GM19395 (cell line): ENCODE measurements around the gene RABGAP1.

Experiments
- ATAC-seq: cut with Tn5 transposase; IDR thresholded peaks from one replicate; pipeline ENCODE4 v1.9.1; 2021; ENCODE audit warnings: mild to moderate bottlenecking, moderate library complexity; ENCODE audit not compliant: unreplicated experiment

The RABGAP1 gene

DNA sequence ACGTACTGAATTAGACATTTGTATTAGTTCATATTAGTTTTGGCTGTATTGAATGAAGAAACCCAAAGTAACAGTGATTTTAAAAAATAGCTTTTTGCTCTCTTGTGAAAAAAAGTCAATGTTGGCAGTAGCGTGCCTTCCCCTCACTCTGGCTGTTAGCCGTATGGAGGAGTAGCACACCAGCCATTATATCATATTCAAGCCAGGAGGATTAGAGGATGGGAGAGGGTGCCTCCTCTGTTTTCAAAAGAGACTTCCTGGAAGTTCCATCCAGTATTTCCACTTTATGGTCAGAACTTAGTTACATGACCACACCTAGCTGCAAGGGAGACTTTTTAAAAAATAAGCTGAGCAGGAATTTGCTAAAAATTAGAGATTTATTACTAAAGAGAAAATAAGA, 133.8 kb downstream of the RABGAP1 start:
- ATAC-seq = no peak

DNA sequence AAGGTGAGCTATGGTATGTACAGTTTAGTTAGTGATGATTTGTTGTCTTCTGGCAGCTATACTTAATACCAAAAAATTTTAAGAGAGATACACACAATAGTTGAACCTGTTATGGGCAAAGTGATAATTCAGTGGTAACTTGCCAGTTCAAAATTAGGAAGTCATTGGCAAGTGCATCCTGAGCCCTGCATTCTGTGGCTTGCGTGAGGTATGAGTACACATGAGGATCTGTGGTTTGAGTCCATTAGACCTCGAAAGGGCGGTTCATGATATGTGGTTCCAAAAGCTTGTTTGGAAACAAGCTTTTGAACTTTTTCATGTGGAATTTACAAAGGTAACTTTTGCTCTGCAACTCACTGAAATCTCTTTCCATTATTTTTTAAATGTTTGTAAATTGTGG, 139.6 kb downstream of the RABGAP1 start:
- ATAC-seq = no peak

DNA sequence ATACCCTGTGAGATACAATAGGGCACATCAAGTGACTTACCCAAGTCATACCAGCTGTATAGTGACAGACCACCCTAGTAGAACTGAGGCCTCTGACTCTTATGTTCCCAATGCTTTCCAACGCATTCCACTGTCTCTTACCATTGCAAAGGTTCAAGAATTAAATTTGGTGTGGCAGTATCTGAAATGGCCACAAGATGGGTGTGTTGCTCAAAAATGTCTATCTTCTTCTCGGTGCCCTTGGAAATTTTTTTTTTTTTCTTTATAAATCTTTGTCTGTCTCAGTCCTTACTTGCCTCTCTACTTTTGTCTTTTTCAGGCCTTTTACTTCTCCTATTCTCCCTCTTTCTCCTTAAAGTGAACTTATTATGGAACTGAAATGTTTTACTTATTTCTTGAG, 141.0 kb downstream of the RABGAP1 start:
- no peak for ATAC-seq

DNA sequence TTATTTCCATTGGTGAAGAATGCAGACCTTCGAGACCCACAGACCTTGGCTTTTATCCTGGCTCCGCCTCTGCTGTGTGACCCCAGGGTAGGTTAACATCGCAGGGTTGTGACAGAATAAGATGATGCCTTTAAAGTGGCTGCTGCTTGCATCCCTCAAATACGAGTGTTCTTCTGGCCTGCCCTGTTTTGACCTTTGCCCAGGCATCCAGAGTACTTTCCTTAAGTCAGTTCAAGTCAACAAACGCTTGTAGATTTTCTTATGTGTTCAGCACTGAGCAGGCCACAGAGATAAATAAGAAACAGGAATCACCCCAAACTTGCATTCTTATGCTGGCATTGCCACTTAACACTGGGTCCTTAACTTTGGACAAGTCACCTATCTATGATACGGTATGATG, 142.9 kb downstream of the RABGAP1 start:
- ATAC-seq = no peak

DNA sequence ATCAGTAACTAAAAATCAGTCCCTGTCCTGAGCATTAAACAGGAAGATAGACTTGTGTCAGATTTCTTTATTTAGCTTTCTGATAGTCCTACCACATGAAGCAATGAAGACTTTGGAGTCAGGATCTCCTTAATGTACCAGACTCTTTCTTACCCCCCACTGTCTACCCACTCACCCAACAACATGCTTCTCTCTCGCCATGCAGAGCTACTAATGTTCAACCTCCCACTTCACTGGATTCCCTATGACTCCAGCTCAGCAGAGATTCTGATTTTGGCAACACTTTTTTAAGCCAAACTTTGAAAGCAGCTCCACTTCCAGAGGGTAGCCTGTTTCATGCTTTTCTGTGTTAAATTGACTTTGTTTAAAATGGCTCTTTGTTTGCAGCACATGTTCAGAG, 143.4 kb downstream of the RABGAP1 start:
- ATAC-seq = no peak

DNA sequence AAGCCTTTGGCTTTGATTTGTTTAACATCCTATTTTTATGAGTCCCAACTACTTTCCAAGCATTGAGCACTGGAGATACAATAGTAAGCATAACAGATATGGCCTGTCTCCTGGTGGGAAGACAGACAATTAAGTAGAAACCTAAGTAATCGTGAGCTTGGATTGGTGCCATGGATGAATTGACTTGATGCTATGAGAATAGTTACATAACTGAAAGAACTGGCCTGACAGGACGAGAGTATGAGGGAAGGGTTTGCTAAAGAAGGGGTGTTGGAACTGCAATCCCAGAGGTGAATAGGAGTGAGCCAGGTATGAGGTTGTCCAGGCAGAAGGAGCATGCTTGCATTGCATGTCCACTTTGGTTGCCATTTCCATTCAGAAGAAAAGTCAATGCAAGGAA, 145.1 kb downstream of the RABGAP1 start:
- ATAC-seq = no peak

DNA sequence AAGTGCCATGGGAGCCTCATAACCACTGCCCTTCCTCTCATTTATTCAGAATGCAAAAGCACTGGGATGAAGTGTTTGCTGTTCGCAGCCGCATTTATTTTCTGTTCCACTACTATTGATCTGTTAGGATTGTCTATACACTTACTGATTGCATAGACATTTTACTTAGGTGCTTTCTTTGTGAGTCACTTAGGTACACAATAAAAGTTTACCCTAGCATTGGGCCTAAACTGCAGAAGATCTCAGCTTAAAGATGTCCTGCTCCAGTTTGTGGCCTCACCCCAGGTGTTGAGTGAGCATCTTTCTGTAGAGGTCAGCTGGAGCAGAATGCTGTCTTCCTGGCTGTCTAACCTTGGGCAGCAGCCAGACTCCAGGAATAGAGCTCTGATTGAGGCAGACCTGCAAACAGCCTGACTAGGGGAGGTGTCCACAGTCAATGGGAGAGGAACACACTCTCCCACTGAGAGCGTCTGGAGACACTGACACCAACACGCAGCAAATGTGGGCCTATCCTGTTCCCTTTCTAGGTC, 146.6 kb downstream of the RABGAP1 start:
- no peak for ATAC-seq

DNA sequence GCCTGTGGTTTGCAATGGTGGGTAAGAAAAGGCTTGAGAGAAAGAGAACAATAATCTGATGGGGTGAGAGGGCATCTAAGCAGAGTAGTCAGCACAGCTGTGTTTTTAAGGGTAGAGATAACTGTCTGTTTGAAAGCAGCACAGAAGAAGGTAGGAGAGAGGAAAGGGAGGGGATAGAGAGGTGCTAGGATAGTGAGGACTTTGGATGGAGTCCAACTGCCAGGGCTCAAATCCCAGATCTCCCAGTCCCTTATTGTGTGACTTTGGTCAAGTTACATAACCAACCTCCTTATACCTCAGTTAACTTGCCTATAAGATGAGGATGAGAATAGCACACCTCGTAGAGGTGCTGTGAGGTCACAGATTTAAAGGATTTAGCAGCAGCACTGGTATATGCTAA, 148.2 kb downstream of the RABGAP1 start:
- ATAC-seq = no peak

DNA sequence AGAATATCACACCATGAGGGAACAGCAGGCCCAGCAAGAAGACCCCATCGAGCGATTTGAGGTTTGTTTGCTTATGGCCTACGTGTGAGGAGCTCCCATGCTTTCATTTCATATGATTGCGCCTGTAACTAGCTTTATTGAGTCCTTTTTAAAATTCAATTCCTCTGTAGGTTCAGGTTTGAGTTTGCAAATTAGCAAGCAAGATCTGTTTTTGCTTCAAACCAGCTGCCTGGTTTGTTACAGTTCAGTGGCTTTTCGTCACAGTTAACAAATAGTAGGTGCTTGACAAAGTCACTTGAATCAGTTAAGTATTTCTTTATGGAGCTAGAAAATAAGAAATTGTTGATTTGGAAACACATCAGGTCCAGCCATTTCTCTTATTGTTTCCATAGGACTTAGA, 149.0 kb downstream of the RABGAP1 start:
- no peak for ATAC-seq

DNA sequence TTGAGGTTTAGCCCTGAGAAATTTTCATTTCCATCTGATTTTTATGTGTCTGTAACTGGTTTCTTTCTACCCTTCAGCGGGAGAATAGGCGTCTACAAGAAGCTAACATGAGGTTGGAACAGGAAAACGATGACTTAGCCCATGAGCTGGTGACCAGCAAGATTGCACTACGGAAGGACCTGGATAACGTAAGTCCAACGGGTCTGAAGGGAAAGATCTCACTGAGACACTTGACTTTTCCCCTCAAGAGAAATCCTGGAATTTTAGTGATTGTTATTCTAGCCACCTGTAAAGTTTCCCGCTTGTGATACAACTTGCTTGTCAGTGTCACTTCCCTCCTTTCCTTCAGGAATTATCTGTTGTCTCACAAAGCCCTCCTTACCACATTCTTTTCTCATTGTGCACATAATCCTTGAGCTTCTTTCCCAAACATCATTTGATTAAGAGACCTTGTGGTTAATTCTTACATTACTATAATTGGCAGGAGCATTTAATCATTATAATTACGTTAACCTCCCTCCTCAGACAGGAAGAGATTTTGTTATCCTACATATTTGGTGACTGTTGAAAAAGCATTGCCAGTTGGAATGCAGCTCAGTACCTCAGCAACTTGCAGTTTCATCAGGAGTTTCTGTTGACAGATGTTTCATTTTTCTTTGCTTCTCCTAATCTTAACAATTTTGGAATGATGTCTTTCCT, 149.5 kb downstream of the RABGAP1 start:
- ATAC-seq = no peak

DNA sequence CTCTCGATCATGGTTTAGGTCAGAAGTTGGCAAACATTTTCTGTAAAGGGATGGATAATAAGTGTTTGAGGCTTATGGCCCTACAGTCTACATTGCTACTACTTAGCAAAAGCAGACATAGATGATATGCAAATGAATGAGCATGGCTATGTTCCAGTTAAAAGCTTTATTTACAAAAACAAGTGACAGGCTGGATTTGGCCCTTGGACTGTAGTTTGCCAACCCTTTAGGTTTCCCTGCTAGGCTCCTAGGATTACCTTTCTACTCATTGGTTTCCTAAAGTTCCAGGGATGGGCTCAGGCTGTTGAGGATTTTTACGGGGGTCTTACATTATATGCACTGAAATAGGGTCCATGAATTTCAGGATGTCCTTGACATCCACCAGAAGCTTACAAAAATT, 150.1 kb downstream of the RABGAP1 start:
- no peak for ATAC-seq

DNA sequence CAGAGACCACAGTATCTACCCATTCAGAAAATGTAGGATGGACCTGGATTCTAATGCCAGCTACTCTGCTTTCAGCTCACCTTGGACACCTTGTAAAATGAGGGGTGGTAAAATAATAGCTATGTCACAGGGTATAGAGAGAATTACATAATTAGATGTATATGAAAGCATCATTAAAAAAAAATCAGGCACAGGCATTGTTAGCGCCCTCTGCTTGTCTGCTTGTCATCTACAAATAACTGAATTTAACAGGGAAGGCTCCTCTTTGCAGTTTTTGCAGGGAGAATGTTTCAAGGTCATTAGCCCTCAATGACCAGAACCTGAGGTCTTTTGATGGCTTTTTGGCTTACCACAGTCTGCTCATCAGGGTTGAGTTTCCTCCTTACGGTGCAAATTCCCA, 150.6 kb downstream of the RABGAP1 start:
- no peak for ATAC-seq

DNA sequence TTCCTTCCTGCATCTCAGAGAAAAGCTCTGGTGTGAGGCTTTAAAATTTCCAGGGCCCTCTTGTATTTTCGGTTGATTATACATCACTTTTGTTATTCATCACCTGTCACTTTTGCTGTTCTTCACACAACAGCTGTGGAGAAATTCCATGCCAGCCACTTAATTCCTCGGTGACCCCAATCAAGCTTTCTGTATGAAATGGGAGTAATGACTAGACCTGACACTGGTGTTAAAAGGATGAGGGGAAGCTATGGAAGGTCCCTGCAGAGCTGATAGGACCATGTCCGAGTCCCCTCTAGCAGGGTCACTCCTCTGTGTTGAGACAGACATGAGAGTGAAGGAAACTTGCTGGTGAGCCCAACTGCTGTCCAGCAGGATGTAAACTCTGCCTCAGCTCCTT, 152.3 kb downstream of the RABGAP1 start:
- ATAC-seq = no peak

DNA sequence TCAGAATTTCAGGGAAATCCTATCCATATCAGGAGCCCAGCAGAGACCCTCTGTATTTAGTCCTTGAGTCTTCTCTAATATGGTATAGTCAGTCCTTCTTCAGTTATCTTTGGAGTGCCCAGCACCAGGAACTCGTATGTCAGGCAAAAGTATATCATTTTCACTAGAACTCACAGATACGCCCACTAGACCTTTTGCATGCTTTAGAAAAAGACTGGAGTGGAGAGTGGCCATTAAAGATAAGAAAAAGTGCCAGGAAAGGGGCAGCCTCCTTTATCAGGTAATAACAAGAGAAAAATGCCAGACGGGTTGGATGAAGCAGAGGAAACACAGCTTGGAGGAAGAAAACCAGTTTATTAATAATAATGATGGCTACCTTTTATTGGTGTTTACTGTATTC, 156.2 kb downstream of the RABGAP1 start:
- no peak for ATAC-seq

DNA sequence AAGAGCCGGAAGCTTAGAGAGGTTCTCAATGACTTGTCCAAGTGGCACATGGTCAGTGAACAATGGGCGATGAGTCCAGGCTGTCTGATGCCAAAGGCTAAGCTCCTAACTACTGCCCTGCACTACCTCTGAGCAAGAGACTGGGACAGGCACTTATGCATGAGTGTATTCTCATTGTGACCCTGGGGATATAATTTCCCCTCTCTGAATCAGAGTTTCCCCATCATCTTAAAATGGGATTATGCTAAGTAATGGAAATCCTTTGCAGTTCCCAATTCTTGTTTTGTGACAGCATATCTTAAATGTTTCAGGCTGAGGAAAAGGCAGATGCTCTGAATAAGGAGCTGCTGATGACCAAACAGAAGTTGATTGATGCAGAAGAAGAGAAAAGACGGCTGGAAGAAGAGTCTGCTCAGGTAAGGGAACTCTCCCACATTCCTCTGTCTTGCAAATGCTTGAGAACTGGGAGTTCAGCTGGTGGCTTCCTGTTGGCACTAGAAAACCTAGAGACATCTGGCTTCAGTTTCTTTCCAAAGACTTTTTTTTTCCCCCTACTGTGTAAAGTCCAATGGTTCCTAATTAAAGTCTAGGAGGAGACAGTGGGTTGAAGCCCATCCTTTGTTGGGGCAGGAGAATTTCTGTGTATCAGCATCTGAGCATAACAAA, 156.7 kb downstream of the RABGAP1 start:
- ATAC-seq = no peak

DNA sequence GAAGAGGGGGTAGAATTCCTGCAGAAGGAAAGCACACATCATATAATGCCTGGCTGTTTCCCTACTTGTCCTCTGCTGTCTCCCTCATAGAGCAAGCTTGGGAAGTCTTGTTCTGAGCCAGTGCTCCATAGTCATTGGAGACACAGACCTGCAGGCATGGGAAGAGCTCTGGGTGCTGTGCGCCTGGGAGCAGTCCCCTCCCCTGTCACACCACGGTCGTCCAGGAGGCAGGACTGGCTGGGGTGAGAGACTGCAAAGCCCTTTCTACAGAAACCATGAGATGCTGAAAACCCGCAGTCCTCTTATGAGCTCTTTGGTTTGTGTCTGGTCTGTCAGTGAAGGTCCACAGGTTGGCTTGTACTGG, 157.3 kb downstream of the RABGAP1 start:
- ATAC-seq = no peak

DNA sequence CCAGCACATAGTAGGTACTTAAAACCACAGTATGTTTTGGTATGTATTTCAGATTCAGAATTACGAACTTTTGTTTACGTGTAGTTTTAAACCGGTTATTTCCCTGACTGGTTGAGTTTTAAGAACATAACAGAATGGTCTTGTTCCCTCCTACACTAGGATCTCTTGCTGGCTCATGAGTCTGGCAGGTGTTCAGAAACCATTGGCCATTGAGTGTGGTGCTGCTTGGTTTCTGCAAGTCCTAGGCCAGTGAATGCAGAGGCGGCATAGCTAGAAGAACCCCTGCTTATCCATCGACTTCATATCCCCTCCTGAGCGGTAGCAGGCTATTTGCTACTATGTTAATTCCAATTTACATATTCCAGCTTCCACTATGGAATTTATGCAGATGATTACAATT, 158.2 kb downstream of the RABGAP1 start:
- ATAC-seq = no peak

DNA sequence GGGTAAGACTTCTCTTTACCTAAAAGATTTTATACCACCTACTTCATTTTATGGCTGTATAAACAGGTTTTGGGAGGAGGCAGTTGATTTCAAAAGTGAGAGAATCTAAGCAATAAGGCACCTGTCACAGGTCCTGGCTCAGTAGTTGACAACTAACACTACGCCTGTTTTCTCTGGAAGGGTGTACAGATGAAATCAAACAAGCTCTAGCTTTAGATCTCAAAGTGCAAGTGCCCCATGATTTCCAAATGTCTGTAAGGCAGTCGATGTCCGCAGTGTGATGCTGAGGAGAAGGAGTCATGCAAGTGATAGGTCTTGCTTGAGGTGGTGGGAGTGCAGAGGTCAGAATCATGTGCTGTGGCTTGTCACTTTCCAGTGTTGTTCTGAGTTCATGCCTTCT, 158.7 kb downstream of the RABGAP1 start:
- no peak for ATAC-seq

DNA sequence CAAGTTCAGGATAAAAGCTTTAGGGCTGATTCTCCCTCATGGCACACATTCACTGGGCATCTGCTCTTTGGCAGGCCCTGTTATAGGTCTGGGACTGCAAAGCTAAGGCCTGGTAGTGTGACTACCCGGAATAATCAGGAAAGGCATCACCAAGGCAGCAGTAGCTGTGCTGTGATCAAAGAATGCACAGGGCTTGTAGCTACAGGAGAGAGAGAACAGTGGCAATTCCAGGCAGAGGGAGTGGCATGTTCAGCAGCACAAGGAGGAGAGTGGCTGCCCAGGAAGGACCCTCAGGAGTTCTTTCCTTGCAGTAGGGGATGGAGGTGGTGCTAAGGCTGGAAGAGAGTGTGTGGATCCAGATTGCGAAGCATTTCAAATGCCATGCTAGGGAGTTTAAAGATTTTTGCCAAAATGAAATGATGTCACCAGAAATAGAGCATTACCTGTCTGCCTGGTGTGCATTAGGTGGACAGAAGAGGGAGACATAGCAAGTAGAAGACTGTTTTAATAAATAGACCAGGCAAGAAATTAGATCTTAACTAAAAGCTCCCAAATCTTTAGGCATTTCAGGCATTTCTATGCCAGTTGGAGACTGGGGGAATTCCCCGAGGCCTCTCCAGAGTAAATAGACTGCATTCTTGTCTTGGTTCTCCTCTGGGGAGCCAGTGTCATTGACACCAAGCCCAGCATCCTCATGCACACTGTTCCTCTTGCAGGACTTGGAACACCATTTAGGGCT, 161.7 kb downstream of the RABGAP1 start:
- ATAC-seq = no peak

DNA sequence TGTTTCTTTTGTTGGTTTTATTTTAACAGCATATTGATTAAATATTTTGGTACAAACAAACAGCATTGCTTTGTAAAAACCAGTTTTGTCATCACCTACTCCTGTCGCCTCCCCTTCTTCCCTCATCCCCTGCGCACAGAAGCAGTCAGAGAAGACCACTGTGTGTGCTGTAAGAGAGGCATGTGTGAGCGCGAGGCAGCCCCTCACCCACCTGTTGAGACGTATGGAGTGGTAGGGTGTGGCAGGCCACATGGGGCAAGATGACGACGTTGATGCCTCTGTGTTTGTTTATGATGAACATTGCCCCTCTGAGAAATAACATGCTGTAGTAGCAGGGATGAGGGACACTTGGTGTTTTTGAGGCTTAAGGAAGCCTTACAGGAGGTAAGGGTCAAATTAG, 164.0 kb downstream of the RABGAP1 start:
- no peak for ATAC-seq

DNA sequence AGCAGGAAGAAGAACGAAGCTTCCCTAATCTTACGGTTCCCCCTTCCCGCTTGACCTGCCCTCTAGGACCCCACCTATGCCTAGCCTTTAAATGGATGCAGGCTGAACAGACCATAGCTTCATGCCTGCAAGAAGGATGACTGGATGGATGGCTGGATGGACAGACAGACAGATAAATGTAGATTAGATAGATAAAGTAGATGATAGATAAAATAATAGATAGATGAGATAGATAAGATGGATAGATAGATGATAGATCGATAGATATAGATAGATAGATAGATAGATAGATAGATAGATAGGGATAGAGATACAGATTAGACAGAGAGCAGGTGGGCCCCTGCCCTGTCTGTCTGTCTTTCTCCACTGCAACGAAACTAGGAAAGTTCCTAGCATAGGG, 164.7 kb downstream of the RABGAP1 start:
- no peak for ATAC-seq

DNA sequence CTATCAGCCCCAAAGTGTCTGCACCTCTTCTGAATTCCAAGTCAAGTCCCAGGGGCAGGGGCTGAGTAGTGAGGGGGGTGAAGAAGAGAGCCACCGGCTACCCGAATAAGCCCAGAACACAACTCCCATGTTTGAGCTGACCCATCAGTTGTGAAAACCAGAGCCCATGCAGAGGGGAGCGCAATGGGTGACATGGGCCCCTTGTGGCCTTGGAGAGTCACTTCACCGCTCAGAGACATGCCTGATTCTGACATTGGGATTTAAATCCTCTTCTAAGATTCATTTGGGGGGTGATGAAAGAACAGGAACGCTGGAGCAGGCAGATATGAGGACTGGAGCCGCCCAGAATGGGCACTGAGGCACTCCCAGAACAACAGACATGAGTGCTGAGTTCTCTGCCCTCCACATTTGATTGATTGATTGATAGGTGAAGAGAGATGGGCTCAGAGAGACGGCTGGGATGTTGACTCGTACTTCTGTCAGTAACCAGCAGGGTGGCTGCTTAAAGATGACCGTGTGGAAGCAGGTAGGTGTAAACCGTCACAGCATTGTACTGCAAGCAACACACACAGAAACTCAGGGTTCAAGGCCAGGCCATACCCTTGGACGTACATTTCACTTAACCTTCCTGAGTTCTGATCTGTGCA, 166.9 kb downstream of the RABGAP1 start:
- no peak for ATAC-seq
